Measurements from ENCODE around the gene CSH2. TPM values are rescaled to one million over a fixed set of nuclear protein-coding genes. Genes with fewer than 3 reads are reported as not detected.

The CSH2 gene
- total and polyA plus RNA-seq, 2 of the 13 experiments (the other 11 are each of a cell fraction or from before 2014, with no cell fraction given) = not detected

- TF ChIP-seq PPARG (CRISPR knock-in tag; conservative IDR thresholded peaks at IDR 0.05) (0 out of 2 replicates have a peak, but pooled peaks have one; percentile 4), ZEB1 (IDR thresholded peaks at IDR 0.05; ENCODE audit: insufficient replicate concordance, low read depth) (no peak), STAT5B (CRISPR knock-in tag; IDR thresholded peaks at IDR 0.05) (no peak), IKZF1 (IDR thresholded peaks at IDR 0.05) (no peak), REST (IDR thresholded peaks at IDR 0.05; ENCODE audit: borderline replicate concordance in 1 of 2, low read depth in 1 of 2, low read length in 2 of 2) (no peak), ZNF513 (CRISPR knock-in tag; conservative IDR thresholded peaks at IDR 0.05) (no peak), ZNF34 (CRISPR knock-in tag; IDR thresholded peaks at IDR 0.05; ENCODE audit: borderline replicate concordance) (no peak; the same call in 1 of the 2 replicates), EP300 (IDR thresholded peaks at IDR 0.05; ENCODE audit: low read depth in 2 of 2, low read length in 2 of 2) (0 out of 4 replicates have a peak, but pooled peaks of 1 of the 2 experiments have one; percentile 8), EP300 (CRISPR knock-in tag; IDR thresholded peaks at IDR 0.05; ENCODE audit: borderline replicate concordance) (no peak), FOXK1 (CRISPR knock-in tag; IDR thresholded peaks at IDR 0.05; ENCODE audit: borderline replicate concordance, low read depth) (no peak), NFE2L2 (IDR thresholded peaks at IDR 0.05; ENCODE audit: low read length) (no peak), THAP11 (CRISPR knock-in tag; IDR thresholded peaks at IDR 0.05) (no peak), SMYD3 (CRISPR knock-in tag; IDR thresholded peaks at IDR 0.05) (no peak), ZNF75D (CRISPR knock-in tag; IDR thresholded peaks at IDR 0.05; ENCODE audit: borderline replicate concordance) (no peak), MTA3 (CRISPR knock-in tag; IDR thresholded peaks at IDR 0.05) (no peak), DR1 (CRISPR knock-in tag; IDR thresholded peaks at IDR 0.05) (no peak), RBFOX2 (IDR thresholded peaks at IDR 0.05; ENCODE audit: low read depth, low read length) (no peak), ZNF749 (CRISPR knock-in tag; IDR thresholded peaks at IDR 0.05; ENCODE audit: borderline replicate concordance) (no peak), HCFC1 (IDR thresholded peaks at IDR 0.05; ENCODE audit: low read depth, low read length) (no peak), RFX3 (CRISPR knock-in tag; IDR thresholded peaks at IDR 0.05) (no peak), ZNF670 (CRISPR knock-in tag; IDR thresholded peaks at IDR 0.05; ENCODE audit: borderline replicate concordance) (no peak), ZSCAN20 (CRISPR knock-in tag; IDR thresholded peaks at IDR 0.05; ENCODE audit: borderline replicate concordance) (no peak), ZNF773 (CRISPR knock-in tag; IDR thresholded peaks at IDR 0.05; ENCODE audit: borderline replicate concordance) (no peak; the same call in 1 of the 2 replicates), KDM6A (CRISPR knock-in tag; IDR thresholded peaks at IDR 0.05; ENCODE audit: low read depth) (no peak), MXD1 (CRISPR knock-in tag; IDR thresholded peaks at IDR 0.05) (no peak; the same call in 1 of the 2 replicates), NFIB (CRISPR knock-in tag; IDR thresholded peaks at IDR 0.05; ENCODE audit: borderline replicate concordance) (no peak), AGO2 (optimal IDR thresholded peaks at IDR 0.05; ENCODE audit: low read depth, low read length) (no peak), ZNF333 (CRISPR knock-in tag; IDR thresholded peaks at IDR 0.05; ENCODE audit: borderline replicate concordance) (0 out of 2 replicates have a peak, but pooled peaks have one; percentile 14)
Observed at GRCh38 chr17:63827801-63828221, 45.7 kb downstream of the CSH2 start (continued).
